Measurements from ENCODE around the gene TTC38. TPM values are rescaled to one million over a fixed set of nuclear protein-coding genes. Genes with fewer than 3 reads are reported as not detected.

TTC38 gene
- total and polyA plus RNA-seq, 4 donors: 23.3 to 28.2 (median 25.3) TPM

- H3K36me3 ChIP-seq (ENCODE audit: control insufficient read depth in 1 of 2, insufficient read depth in 2 of 2, low read length in 1 of 2): no peaks in the 10 kb centered on the region
- intact Hi-C loops (cut with DNase I): no loop called here
- WGBS, 2 donors: 95% methylated on average over 20 of the region's 20 CpGs
- peak in 1 of 2 donors; percentile 62 for DNase-seq
- no peaks in the 10 kb centered on the region for H3K27me3 ChIP-seq (ENCODE audit: control insufficient read depth in 1 of 2, insufficient read depth in 2 of 2, low read length in 1 of 2)
- no peak overlapping the region for H3K4me3 ChIP-seq (ENCODE audit: low read length in 2 of 2)
- ATAC-seq (ENCODE audit: low FRiP score): no peak
- no peak overlapping the region for H3K27ac ChIP-seq (ENCODE audit: low read depth in 1 of 2, low read length in 2 of 2)
- H3K4me1 ChIP-seq (ENCODE audit: control insufficient read depth in 1 of 2, insufficient read depth in 2 of 2, low read length in 2 of 2): no peaks in the 10 kb centered on the region
- H3K9me3 ChIP-seq (ENCODE audit: control insufficient read depth, low read length): no peaks in the 10 kb centered on the region
These were observed 53.0 kb downstream of the TTC38 start for GRCh38 chr22:46320716-46321386.

GRCh38 chr22:46322711-46323110, 54.9 kb downstream of the TTC38 start:
- Histone ChIP-seq H3K27me3 (ENCODE audit: control insufficient read depth in 1 of 2, insufficient read depth in 2 of 2, low read length in 1 of 2) (no peaks in the 10 kb centered on the region), H3K36me3 (ENCODE audit: control insufficient read depth in 1 of 2, insufficient read depth in 2 of 2, low read length in 1 of 2) (no peaks in the 10 kb centered on the region), H3K4me3 (ENCODE audit: low read length in 2 of 2) (no peak overlapping the region), H3K4me1 (ENCODE audit: control insufficient read depth in 1 of 2, insufficient read depth in 2 of 2, low read length in 2 of 2) (no peaks in the 10 kb centered on the region), H3K27ac (ENCODE audit: low read depth in 1 of 2, low read length in 2 of 2) (no peak overlapping the region), H3K9me3 (ENCODE audit: control insufficient read depth, low read length) (no peaks in the 10 kb centered on the region)
- DNase-seq (peak; percentile 28 to 59), ATAC-seq (ENCODE audit: low FRiP score) (no peak)
- intact Hi-C loops (cut with DNase I): no loop called here
- WGBS, 2 donors: 94 to 96% methylated on average over 15 of the region's 15 CpGs

- Histone ChIP-seq H3K4me1 (ENCODE audit: control insufficient read depth in 1 of 2, insufficient read depth in 2 of 2, low read length in 2 of 2) (no peaks in the 10 kb centered on the region), H3K27me3 (ENCODE audit: control insufficient read depth in 1 of 2, insufficient read depth in 2 of 2, low read length in 1 of 2) (no peaks in the 10 kb centered on the region), H3K36me3 (ENCODE audit: control insufficient read depth in 1 of 2, insufficient read depth in 2 of 2, low read length in 1 of 2) (no peaks in the 10 kb centered on the region), H3K4me3 (ENCODE audit: low read length in 2 of 2) (no peak overlapping the region), H3K27ac (ENCODE audit: low read depth in 1 of 2, low read length in 2 of 2) (no peak overlapping the region), H3K9me3 (ENCODE audit: control insufficient read depth, low read length) (no peaks in the 10 kb centered on the region)
- intact Hi-C loops (cut with DNase I): no loop called here
- ATAC-seq (ENCODE audit: low FRiP score) (no peak), DNase-seq (peak; percentile 35 to 61)
- WGBS, 2 donors: 97 to 98% methylated on average over 19 of the region's 19 CpGs
These were observed 55.4 kb downstream of the TTC38 start for GRCh38 chr22:46323162-46323561.

- no peaks in the 10 kb centered on the region for H3K27me3 ChIP-seq (ENCODE audit: control insufficient read depth in 1 of 2, insufficient read depth in 2 of 2, low read length in 1 of 2)
- no peak overlapping the region for H3K4me3 ChIP-seq (ENCODE audit: low read length in 2 of 2)
- intact Hi-C loops (cut with DNase I): no loop called here
- no peaks in the 10 kb centered on the region for H3K9me3 ChIP-seq (ENCODE audit: control insufficient read depth, low read length)
- no peaks in the 10 kb centered on the region for H3K36me3 ChIP-seq (ENCODE audit: control insufficient read depth in 1 of 2, insufficient read depth in 2 of 2, low read length in 1 of 2)
- H3K4me1 ChIP-seq (ENCODE audit: control insufficient read depth in 1 of 2, insufficient read depth in 2 of 2, low read length in 2 of 2): no peaks in the 10 kb centered on the region
- no peak for ATAC-seq (ENCODE audit: low FRiP score)
- 92 to 96% methylated on average over 23 of the region's 23 CpGs for WGBS, 2 donors
- H3K27ac ChIP-seq (ENCODE audit: low read depth in 1 of 2, low read length in 2 of 2): no peak overlapping the region
- peak; percentile 38 to 53 for DNase-seq
These were observed 58.4 kb downstream of the TTC38 start for GRCh38 chr22:46326066-46326680.

- ATAC-seq (ENCODE audit: low FRiP score) (no peak), DNase-seq (peak in 1 of 2 donors; percentile 21)
- Histone ChIP-seq H3K36me3 (ENCODE audit: control insufficient read depth in 1 of 2, insufficient read depth in 2 of 2, low read length in 1 of 2) (no peaks in the 10 kb centered on the region), H3K4me3 (ENCODE audit: low read length in 2 of 2) (no peak overlapping the region), H3K27ac (ENCODE audit: low read depth in 1 of 2, low read length in 2 of 2) (no peak overlapping the region), H3K4me1 (ENCODE audit: control insufficient read depth in 1 of 2, insufficient read depth in 2 of 2, low read length in 2 of 2) (no peaks in the 10 kb centered on the region), H3K9me3 (ENCODE audit: control insufficient read depth, low read length) (no peaks in the 10 kb centered on the region), H3K27me3 (ENCODE audit: control insufficient read depth in 1 of 2, insufficient read depth in 2 of 2, low read length in 1 of 2) (no peaks in the 10 kb centered on the region)
- intact Hi-C loops (cut with DNase I): no loop called here
- 93 to 95% methylated on average over 13 of the region's 13 CpGs for WGBS, 2 donors
These were observed 60.1 kb downstream of the TTC38 start for GRCh38 chr22:46327691-46328465.

- peak in 1 of 2 donors; percentile 23 for DNase-seq
- ATAC-seq (ENCODE audit: low FRiP score): no peak
- H3K4me3 ChIP-seq (ENCODE audit: low read length in 2 of 2): no peak overlapping the region
- H3K9me3 ChIP-seq (ENCODE audit: control insufficient read depth, low read length): no peaks in the 10 kb centered on the region
- no peaks in the 10 kb centered on the region for H3K36me3 ChIP-seq (ENCODE audit: control insufficient read depth in 1 of 2, insufficient read depth in 2 of 2, low read length in 1 of 2)
- H3K27ac ChIP-seq (ENCODE audit: low read depth in 1 of 2, low read length in 2 of 2): no peak overlapping the region
- WGBS, 2 donors: 96 to 97% methylated on average over 11 of the region's 11 CpGs
- intact Hi-C loops (cut with DNase I): no loop called here
- no peaks in the 10 kb centered on the region for H3K27me3 ChIP-seq (ENCODE audit: control insufficient read depth in 1 of 2, insufficient read depth in 2 of 2, low read length in 1 of 2)
- no peaks in the 10 kb centered on the region for H3K4me1 ChIP-seq (ENCODE audit: control insufficient read depth in 1 of 2, insufficient read depth in 2 of 2, low read length in 2 of 2)
These were observed 61.0 kb downstream of the TTC38 start for GRCh38 chr22:46328797-46329196.

GRCh38 chr22:46329616-46330015, 61.8 kb downstream of the TTC38 start:
- H3K9me3 ChIP-seq (ENCODE audit: control insufficient read depth, low read length): no peaks in the 10 kb centered on the region
- no peaks in the 10 kb centered on the region for H3K27me3 ChIP-seq (ENCODE audit: control insufficient read depth in 1 of 2, insufficient read depth in 2 of 2, low read length in 1 of 2)
- no peaks in the 10 kb centered on the region for H3K36me3 ChIP-seq (ENCODE audit: control insufficient read depth in 1 of 2, insufficient read depth in 2 of 2, low read length in 1 of 2)
- no peak overlapping the region for H3K27ac ChIP-seq (ENCODE audit: low read depth in 1 of 2, low read length in 2 of 2)
- 92 to 95% methylated on average over 7 to 8 of the region's 8 CpGs for WGBS, 2 donors
- intact Hi-C loops (cut with DNase I): no loop called here
- ATAC-seq (ENCODE audit: low FRiP score) (no peak), DNase-seq (peak in 1 of 2 donors; percentile 6)
- no peaks in the 10 kb centered on the region for H3K4me1 ChIP-seq (ENCODE audit: control insufficient read depth in 1 of 2, insufficient read depth in 2 of 2, low read length in 2 of 2)
- no peak overlapping the region for H3K4me3 ChIP-seq (ENCODE audit: low read length in 2 of 2)

- intact Hi-C loops (cut with DNase I): no loop called here
- H3K9me3 ChIP-seq (ENCODE audit: control insufficient read depth, low read length): no peaks in the 10 kb centered on the region
- 96% methylated on average over 4 of the region's 4 CpGs for WGBS, 2 donors
- DNase-seq (peak in 1 of 2 donors; percentile 4), ATAC-seq (ENCODE audit: low FRiP score) (no peak)
- no peak overlapping the region for H3K4me3 ChIP-seq (ENCODE audit: low read length in 2 of 2)
- no peak overlapping the region for H3K27ac ChIP-seq (ENCODE audit: low read depth in 1 of 2, low read length in 2 of 2)
- no peaks in the 10 kb centered on the region for H3K36me3 ChIP-seq (ENCODE audit: control insufficient read depth in 1 of 2, insufficient read depth in 2 of 2, low read length in 1 of 2)
- H3K27me3 ChIP-seq (ENCODE audit: control insufficient read depth in 1 of 2, insufficient read depth in 2 of 2, low read length in 1 of 2): no peaks in the 10 kb centered on the region
- no peaks in the 10 kb centered on the region for H3K4me1 ChIP-seq (ENCODE audit: control insufficient read depth in 1 of 2, insufficient read depth in 2 of 2, low read length in 2 of 2)
These were observed 62.6 kb downstream of the TTC38 start for GRCh38 chr22:46330426-46330825.
